ENCODE measurements around the gene ANKH. TPM values are rescaled to one million over a fixed set of nuclear protein-coding genes. Genes with fewer than 3 reads are reported as not detected.
"Not testable (repeated sequence)": the region's sequence is repeated elsewhere in the genome, so short reads cannot be mapped to it uniquely, and the experiment has no call there.

ANKH gene
- total and polyA plus RNA-seq, 10 of the 15 experiments (the other 5 are each of a cell fraction or from before 2014, with no cell fraction given), result 2.1 to 43.9 (median 14.4) TPM

DNA sequence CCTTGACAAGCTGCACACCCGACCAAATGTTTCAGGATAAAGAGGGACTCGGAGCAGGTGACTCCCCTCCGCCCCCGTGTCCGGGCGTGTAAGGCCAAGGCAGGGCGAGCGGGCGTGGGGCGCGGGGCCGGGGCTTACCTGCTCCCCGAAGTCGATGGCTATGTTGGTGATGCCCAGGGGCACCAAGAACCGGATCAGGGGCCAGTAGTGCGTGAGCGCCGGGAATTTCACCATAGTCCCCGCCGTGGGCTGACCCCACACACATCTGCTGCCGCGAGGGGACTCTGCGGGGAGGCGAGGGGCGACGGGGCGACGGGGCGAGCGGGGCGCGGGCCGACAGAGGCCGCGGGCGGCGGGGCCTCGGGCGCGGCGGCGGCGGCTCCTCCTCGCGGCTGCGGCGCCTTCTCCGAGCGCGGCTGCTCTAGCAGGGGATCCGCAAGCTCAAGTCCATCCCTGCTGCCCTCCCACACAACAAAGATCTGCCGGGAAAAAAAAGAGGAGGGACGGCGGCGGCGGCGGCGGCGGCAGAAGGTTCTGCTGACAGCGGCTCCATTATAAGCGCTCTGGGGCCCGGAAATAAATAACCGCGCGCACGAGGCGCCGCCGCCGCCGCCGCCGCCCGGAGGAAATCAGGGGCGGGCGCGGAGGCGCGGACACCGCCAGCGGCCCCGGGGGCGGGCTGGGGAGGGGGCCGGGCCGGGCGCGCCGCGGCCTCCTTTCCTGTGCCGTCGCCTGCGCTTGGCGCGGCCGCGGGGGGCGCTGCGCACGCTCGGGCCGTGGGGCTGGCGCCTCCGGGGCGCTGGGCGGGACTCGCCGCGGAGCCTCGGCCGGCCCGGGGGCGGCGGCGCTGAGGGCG is at the start of gene ANKH (continued):
- TF ChIP-seq CHD2 (IDR thresholded peaks at IDR 0.05; ENCODE audit: borderline replicate concordance, low read depth, low read length), result no peak
- TF ChIP-seq BHLHE40 (IDR thresholded peaks at IDR 0.05; ENCODE audit: borderline replicate concordance in 1 of 2, low read depth in 2 of 2, low read length in 1 of 2), result peak; percentile 27 to 76; a peak in 3 of 4 replicates
- TF ChIP-seq SPI1 (IDR thresholded peaks at IDR 0.05; ENCODE audit: borderline replicate concordance, insufficient read depth, low read depth, low read length), result no peak
- TF ChIP-seq RAD51 (IDR thresholded peaks at IDR 0.05), result no peak
- no peak for TF ChIP-seq POLR2AphosphoS2 (IDR thresholded peaks at IDR 0.05; ENCODE audit: low read depth, low read length)
- peak; percentile 42 for TF ChIP-seq RAD21 (IDR thresholded peaks at IDR 0.05; ENCODE audit: insufficient read depth, low read depth, low read length)

- POLR2A ChIA-PET, result no interaction called here
- Histone ChIP-seq H3K36me3 (ENCODE audit: control insufficient read depth in 2 of 2, insufficient read depth in 2 of 2, low read length in 1 of 2) (no peaks in the 10 kb centered on the region), H3K9me3 (replicated peaks; ENCODE audit: control insufficient read depth, insufficient read depth, low read length) (no peaks in the 10 kb centered on the region), H3K9ac (ENCODE audit: control insufficient read depth, insufficient read depth, low read length) (no peak overlapping the region), H3K27me3 (replicated peaks in 1 of 2; ENCODE audit: control insufficient read depth in 2 of 2, insufficient read depth in 2 of 2, low read length in 1 of 2) (peaks cover 0 to 2% of the 10 kb centered on the region in 2 experiments; a peak in 1 of 4 replicates), H3K79me2 (ENCODE audit: control insufficient read depth, insufficient read depth, low read length) (no peaks in the 10 kb centered on the region), H3K27ac (ENCODE audit: control insufficient read depth, insufficient read depth) (no peak overlapping the region), H2AFZ (ENCODE audit: control insufficient read depth, low read depth, low read length) (no peak overlapping the region), H3K4me2 (ENCODE audit: control insufficient read depth, insufficient read depth) (no peak overlapping the region), H4K20me1 (ENCODE audit: control insufficient read depth, insufficient read depth) (no peaks in the 10 kb centered on the region), H3K4me1 (ENCODE audit: control insufficient read depth, insufficient read depth, low read length) (no peaks in the 10 kb centered on the region), H3K4me3 (no peak overlapping the region)
- ATAC-seq (no peak), FAIRE-seq (no peak), DNase-seq (ENCODE audit: low read depth, low spot score) (no peak)
- BruUV-seq (replicated peaks), result no TSS peak
- WGBS (ENCODE audit: insufficient coverage, insufficient replicate concordance, low lambda C conversion rate, missing lambda C conversion rate), result 46% methylated on average over 3 of the region's 3 CpGs
- RAD21 ChIA-PET (ENCODE audit: unreplicated experiment), result no interaction called here
- in situ Hi-C loops (cut with MboI) (no loop called here), intact Hi-C loops (cut with micrococcal nuclease; ENCODE audit: unreplicated experiment) (no loop called here)
- TF ChIP-seq ZBED1 (IDR thresholded peaks at IDR 0.05; ENCODE audit: borderline replicate concordance) (no peak), NRF1 (conservative IDR thresholded peaks at IDR 0.05; ENCODE audit: low read depth, low read length) (no peak)
- TF ChIP-seq, protein P1, sequence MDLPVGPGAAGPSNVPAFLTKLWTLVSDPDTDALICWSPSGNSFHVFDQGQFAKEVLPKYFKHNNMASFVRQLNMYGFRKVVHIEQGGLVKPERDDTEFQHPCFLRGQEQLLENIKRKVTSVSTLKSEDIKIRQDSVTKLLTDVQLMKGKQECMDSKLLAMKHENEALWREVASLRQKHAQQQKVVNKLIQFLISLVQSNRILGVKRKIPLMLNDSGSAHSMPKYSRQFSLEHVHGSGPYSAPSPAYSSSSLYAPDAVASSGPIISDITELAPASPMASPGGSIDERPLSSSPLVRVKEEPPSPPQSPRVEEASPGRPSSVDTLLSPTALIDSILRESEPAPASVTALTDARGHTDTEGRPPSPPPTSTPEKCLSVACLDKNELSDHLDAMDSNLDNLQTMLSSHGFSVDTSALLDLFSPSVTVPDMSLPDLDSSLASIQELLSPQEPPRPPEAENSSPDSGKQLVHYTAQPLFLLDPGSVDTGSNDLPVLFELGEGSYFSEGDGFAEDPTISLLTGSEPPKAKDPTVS (IDR thresholded peaks at IDR 0.05; ENCODE audit: low read depth, low read length), result no peak
- CTCF ChIA-PET, result no interaction called here
- SMC1A ChIA-PET (ENCODE audit: uncharacterized antibody, unreplicated experiment), result no interaction called here
These were observed 48.5 kb upstream of the ANKH start for GRCh38 chr5:14920121-14920520.

GRCh38 chr5:14919106-14919505 is 47.5 kb upstream of the ANKH start:
- ATAC-seq; POLR2A ChIA-PET; H3K9me3 ChIP-seq (replicated peaks; ENCODE audit: control insufficient read depth, insufficient read depth, low read length); SMC1A ChIA-PET (ENCODE audit: uncharacterized antibody, unreplicated experiment); H3K27me3 ChIP-seq (replicated peaks in 1 of 2; ENCODE audit: control insufficient read depth in 2 of 2, insufficient read depth in 2 of 2, low read length in 1 of 2); DNase-seq (ENCODE audit: low read depth, low spot score); H3K36me3 ChIP-seq (ENCODE audit: control insufficient read depth in 2 of 2, insufficient read depth in 2 of 2, low read length in 1 of 2); RAD21 ChIA-PET (ENCODE audit: unreplicated experiment); BruUV-seq (replicated peaks); CTCF ChIA-PET; FAIRE-seq; H4K20me1 ChIP-seq (ENCODE audit: control insufficient read depth, insufficient read depth); intact Hi-C loops (cut with micrococcal nuclease; ENCODE audit: unreplicated experiment); H3K4me2 ChIP-seq (ENCODE audit: control insufficient read depth, insufficient read depth); H3K4me3 ChIP-seq; H3K27ac ChIP-seq (ENCODE audit: control insufficient read depth, insufficient read depth); H2AFZ ChIP-seq (ENCODE audit: control insufficient read depth, low read depth, low read length); in situ Hi-C loops (cut with MboI); H3K4me1 ChIP-seq (ENCODE audit: control insufficient read depth, insufficient read depth, low read length); H3K9ac ChIP-seq (ENCODE audit: control insufficient read depth, insufficient read depth, low read length); H3K79me2 ChIP-seq (ENCODE audit: control insufficient read depth, insufficient read depth, low read length): not testable (repeated sequence)
- 75% methylated on average over 2 of the region's 2 CpGs for WGBS (ENCODE audit: insufficient coverage, insufficient replicate concordance, low lambda C conversion rate, missing lambda C conversion rate)

Data from GM12878 (cell line).